ENCODE measurements around the gene FBXL13. TPM values are rescaled to one million over a fixed set of nuclear protein-coding genes. Genes with fewer than 3 reads are reported as not detected.

Gene FBXL13
- total RNA-seq, 4 donors from 2014 or later: 0.20 to 3.5 (median 1.8) TPM

GRCh38 chr7:102830197-102830596, 244.4 kb downstream of the FBXL13 start:
- Histone ChIP-seq H3K27ac (no peak overlapping the region), H3K4me1 (peaks cover 0 to 3% (median 0%) of the 10 kb centered on the region in 4 donors), H3K9me3 (no peaks in the 10 kb centered on the region), H3K27me3 (no peaks in the 10 kb centered on the region), H3K4me3 (no peak overlapping the region), H3K36me3 (peaks cover 0 to 48% (median 0%) of the 10 kb centered on the region in 3 donors)
- no peak for DNase-seq (ENCODE audit: low spot score in 2 of 2)
- 87% methylated on average over 2 of the region's 2 CpGs for WGBS, 2 donors
- TF ChIP-seq EP300 (IDR thresholded peaks at IDR 0.05) (no peak), POLR2A (IDR thresholded peaks at IDR 0.05) (no peak)
- TF ChIP-seq, protein P1, sequence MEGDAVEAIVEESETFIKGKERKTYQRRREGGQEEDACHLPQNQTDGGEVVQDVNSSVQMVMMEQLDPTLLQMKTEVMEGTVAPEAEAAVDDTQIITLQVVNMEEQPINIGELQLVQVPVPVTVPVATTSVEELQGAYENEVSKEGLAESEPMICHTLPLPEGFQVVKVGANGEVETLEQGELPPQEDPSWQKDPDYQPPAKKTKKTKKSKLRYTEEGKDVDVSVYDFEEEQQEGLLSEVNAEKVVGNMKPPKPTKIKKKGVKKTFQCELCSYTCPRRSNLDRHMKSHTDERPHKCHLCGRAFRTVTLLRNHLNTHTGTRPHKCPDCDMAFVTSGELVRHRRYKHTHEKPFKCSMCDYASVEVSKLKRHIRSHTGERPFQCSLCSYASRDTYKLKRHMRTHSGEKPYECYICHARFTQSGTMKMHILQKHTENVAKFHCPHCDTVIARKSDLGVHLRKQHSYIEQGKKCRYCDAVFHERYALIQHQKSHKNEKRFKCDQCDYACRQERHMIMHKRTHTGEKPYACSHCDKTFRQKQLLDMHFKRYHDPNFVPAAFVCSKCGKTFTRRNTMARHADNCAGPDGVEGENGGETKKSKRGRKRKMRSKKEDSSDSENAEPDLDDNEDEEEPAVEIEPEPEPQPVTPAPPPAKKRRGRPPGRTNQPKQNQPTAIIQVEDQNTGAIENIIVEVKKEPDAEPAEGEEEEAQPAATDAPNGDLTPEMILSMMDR (IDR thresholded peaks at IDR 0.05): no peak

DNA sequence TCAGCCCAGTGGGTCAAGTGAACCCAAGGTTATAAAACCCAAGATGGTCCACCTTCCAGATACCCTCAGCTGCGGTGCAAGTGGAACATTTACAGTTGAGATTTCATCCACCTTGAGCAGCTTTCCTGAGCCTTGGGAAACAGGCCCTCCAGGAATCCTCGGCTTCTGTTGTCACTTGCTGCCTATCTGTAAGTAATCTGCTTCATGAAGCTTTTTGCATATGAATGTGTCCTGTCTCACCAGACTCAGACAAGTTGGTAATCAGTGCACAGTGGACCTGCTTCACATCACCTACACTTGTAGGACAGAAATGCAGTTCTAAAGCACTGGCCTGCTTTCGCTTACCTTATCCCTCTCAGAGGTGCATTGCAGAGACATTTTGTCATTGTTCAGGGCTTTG, 245.5 kb downstream of the FBXL13 start:
- TF ChIP-seq EP300 (IDR thresholded peaks at IDR 0.05): no peak
- TF ChIP-seq, protein P1 (IDR thresholded peaks at IDR 0.05): no peak
- no peak for TF ChIP-seq POLR2A (IDR thresholded peaks at IDR 0.05)
- H3K27me3 ChIP-seq: no peaks in the 10 kb centered on the region
- no peak overlapping the region for H3K4me3 ChIP-seq
- 95 to 100% methylated on average over 3 of the region's 3 CpGs for WGBS, 2 donors
- peaks cover 0 to 51% (median 0%) of the 10 kb centered on the region in 3 donors for H3K36me3 ChIP-seq
- DNase-seq (ENCODE audit: low spot score in 2 of 2): no peak
- H3K4me1 ChIP-seq: peaks cover 0 to 3% (median 0%) of the 10 kb centered on the region in 4 donors
- H3K9me3 ChIP-seq: no peaks in the 10 kb centered on the region
- H3K27ac ChIP-seq: no peak overlapping the region

- 84 to 85% methylated on average over 2 of the region's 2 CpGs for WGBS, 2 donors
- H3K36me3 ChIP-seq: peaks cover 0 to 51% (median 0%) of the 10 kb centered on the region in 3 donors
- DNase-seq (ENCODE audit: low spot score in 2 of 2): no peak
- H3K9me3 ChIP-seq: no peaks in the 10 kb centered on the region
- H3K27me3 ChIP-seq: no peaks in the 10 kb centered on the region
- no peak for TF ChIP-seq EP300 (IDR thresholded peaks at IDR 0.05)
- TF ChIP-seq, protein P1 (IDR thresholded peaks at IDR 0.05): no peak
- no peak for TF ChIP-seq POLR2A (IDR thresholded peaks at IDR 0.05)
- no peak overlapping the region for H3K27ac ChIP-seq
- no peak overlapping the region for H3K4me3 ChIP-seq
- peaks cover 0 to 3% (median 0%) of the 10 kb centered on the region in 4 donors for H3K4me1 ChIP-seq
These were observed 246.3 kb downstream of the FBXL13 start for GRCh38 chr7:102828286-102828685.

DNA sequence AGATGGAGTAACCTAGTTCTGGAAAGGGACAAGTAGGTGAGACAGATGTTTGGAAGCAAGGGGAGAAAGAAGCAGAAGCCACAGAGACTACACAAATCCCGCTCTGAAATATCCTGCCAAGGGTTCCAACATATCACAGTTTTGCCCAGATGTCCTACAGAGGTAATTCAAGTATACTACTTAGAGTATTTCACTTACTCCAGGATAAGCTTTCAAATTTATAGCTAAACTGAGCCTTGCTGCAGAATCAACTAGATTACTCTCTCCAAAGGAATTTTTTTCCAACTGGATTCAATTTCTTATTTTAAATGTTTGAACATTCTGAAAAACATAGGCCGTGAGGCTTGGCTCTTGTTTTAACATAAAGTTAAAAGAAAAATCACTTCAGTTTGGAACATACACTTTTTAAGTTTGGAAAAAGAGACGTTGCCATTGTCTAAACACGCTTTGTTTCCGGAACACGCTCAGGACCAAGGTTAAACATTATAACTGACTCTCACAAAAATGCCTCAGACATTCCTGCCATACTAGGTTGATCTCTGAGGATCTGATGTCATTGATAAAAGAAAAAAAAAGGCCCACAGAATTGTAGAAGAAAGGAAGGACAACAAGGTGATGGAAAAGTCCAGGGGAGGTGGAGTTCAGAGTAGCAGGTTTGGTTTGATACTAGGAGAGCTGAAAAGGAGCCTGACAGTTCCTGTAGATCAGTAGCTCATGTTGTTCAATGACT, 251.0 kb downstream of the FBXL13 start:
- no peaks in the 10 kb centered on the region for H3K9me3 ChIP-seq
- 83% methylated on average over 6 of the region's 6 CpGs for WGBS, 2 donors
- H3K27me3 ChIP-seq: no peaks in the 10 kb centered on the region
- H3K36me3 ChIP-seq: peaks cover 0 to 59% (median 0%) of the 10 kb centered on the region in 3 donors
- TF ChIP-seq, protein P1 (IDR thresholded peaks at IDR 0.05): no peak
- TF ChIP-seq EP300 (IDR thresholded peaks at IDR 0.05) (no peak), POLR2A (IDR thresholded peaks at IDR 0.05) (no peak)
- DNase-seq (ENCODE audit: low spot score in 2 of 2): no peak
- no peak overlapping the region for H3K27ac ChIP-seq
- H3K4me3 ChIP-seq: no peak overlapping the region
- H3K4me1 ChIP-seq: no peaks in the 10 kb centered on the region

DNA sequence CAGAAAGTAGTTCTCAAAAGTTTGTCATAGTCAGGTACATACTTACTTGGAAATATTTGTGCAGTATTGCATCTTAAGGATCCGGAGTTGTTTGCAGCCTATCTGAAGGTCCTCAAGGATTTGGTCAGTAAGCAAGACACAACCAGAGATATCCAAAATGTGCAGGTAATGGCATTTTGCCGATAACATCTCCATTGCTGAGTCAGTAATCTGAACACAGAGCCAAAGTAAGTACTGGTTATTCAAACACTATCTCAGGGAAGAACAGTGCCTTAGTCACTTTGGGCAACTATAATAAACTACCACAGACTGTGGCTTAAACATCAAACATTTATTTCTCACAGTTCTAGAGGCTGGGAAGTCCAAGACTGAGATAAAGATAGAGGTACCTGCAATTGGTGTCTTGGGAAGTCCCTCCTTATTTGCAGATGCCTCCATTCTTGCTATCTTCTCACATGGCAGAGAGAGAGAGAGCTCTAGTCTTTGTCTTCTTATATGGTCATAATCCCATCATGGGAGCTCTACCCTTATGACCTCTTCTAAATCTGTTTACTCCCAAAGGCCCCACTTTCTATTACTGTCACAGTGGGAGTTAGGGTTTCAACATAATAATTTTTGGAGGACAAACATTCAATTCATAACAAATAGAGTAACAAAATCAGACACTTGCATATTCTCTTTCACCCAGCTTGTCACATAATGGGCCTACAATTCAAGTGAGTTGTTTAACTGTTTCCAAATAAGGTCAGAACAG, 252.4 kb downstream of the FBXL13 start:
- no peak overlapping the region for H3K4me3 ChIP-seq
- H3K9me3 ChIP-seq: no peaks in the 10 kb centered on the region
- TF ChIP-seq POLR2A (IDR thresholded peaks at IDR 0.05) (no peak), EP300 (IDR thresholded peaks at IDR 0.05) (no peak)
- TF ChIP-seq, protein P1 (IDR thresholded peaks at IDR 0.05): no peak
- H3K4me1 ChIP-seq: no peaks in the 10 kb centered on the region
- no peak for DNase-seq (ENCODE audit: low spot score in 2 of 2)
- WGBS, 2 donors: 94 to 96% methylated on average over 2 of the region's 2 CpGs
- no peak overlapping the region for H3K27ac ChIP-seq
- no peaks in the 10 kb centered on the region for H3K27me3 ChIP-seq
- H3K36me3 ChIP-seq: peaks cover 0 to 50% (median 0%) of the 10 kb centered on the region in 3 donors
